ENCODE measurements around the gene LRRC8D.
A peak's percentile ranks its signal among the peaks of the same experiment; 100 is the strongest.
"Not testable (repeated sequence)": the region's sequence is repeated elsewhere in the genome, so short reads cannot be mapped to it uniquely, and the experiment has no call there.

LRRC8D gene

GRCh38 chr1:89820422-89821321, at the start of gene LRRC8D:
TSS of gene LRRC8D (plus strand) at chr1:89821032. CDS start at chr1:89933069, 112,037 bp downstream.
- DNase-seq (ENCODE audit: low read depth) = peak; percentile 46

DNA sequence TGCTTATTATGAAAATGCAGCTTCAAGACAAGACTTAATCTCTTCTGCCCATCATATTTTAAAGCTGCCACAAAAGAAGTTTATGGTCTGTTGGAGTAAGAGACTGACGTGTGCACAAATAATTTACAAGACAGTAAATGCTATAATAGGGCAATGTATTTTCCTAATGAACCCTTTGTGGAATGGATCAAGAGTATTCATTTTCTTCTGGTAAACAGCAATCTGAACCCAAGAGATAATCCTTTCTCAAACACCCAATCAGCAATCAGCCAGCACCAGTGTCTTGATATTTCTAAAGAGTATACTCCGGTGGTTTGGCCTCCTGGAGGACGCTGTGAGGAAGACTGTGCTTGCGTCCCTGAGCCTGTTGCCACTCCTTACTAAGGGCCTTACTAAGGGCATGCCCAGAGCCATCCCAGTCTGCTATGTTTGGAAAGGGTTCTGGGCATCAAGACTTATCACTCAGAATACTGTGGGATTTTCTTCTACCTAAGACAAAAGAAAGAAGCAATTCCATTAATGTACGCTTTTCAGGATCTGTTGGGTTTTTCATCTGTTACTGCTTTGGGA, 48.8 kb upstream of the LRRC8D start:
- DNase-seq (ENCODE audit: low read depth) = no peak

DNA sequence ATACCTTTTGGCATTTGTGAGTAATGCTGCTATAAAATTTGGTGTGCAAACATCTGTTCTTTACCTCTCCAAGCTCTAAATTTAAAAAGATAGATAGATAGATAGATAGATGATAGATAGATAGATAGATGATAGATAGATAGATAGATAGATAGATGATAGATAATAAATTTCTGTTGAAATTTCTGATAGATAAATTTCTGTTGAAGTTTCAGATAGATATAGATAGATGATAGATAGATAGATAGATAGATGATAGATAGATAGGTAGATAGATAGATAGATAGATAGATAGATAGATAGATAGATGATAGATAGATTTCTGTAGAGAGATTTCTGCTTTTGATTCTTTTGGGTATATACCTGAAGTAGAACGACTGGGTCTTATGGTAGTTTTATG, 44.7 kb upstream of the LRRC8D start:
- DNase-seq (ENCODE audit: low read depth) = not testable (repeated sequence)

- not testable (repeated sequence) for DNase-seq (ENCODE audit: low read depth)
Measured at GRCh38 chr1:89777271-89777670, 43.6 kb upstream of the LRRC8D start.

- no peak for DNase-seq (ENCODE audit: low read depth)
Measured at GRCh38 chr1:89779151-89779940, 41.5 kb upstream of the LRRC8D start.

GRCh38 chr1:89780721-89781120, 40.1 kb upstream of the LRRC8D start:
- DNase-seq (ENCODE audit: low read depth) = no peak

DNA sequence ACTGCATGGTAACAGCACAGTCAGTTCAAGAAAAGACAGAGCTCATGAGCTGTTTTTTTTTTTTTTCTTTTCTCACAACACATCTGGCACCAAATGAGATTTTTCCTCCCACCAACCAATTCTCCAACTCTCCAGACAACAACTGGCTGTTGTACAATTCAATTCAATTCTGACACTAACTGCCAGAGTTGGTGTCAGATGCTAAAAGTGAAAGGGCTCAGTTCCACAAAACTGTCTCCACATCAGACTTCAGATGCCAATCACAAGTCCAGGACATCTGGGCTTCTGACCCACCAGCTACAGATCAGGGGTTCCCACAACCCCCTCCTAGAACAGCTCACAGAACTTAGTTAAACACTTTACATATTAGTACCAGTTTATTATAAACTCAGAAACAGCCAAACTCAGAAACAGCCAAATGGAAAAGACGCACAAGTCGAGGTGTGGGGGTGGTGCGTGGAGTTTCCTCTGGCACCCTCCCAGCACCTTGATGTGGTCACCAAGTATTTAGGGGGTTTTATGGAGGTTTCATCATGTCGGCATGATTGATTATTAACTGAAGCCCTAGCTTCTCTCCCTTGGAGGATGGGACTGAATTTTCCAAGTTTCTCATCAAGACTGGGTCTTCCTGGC, 39.2 kb upstream of the LRRC8D start:
- peak; percentile 66 for DNase-seq (ENCODE audit: low read depth)

- DNase-seq (ENCODE audit: low read depth) = no peak
Measured at GRCh38 chr1:89786628-89787214, 34.1 kb upstream of the LRRC8D start.

DNA sequence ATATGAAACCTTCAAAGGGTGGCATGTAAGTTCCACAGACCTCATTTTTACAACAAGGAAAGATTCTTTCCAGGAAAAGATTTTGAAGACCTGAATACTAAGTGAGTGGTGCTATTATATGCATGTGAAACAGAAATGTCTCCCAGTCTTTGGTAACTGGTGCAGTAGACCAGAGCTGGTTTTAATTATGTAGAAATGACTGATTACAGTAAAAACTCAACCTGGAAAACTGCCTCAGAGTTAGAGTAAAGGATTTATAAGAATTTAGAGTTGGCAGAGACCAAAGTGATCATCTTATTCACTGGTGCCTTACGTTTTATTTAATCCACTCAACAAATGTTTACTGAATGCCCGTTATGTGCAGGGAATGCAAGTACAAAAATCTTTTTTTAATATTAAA, 30.2 kb upstream of the LRRC8D start:
- no peak for DNase-seq (ENCODE audit: low read depth)

GRCh38 chr1:89791064-89791726, 29.6 kb upstream of the LRRC8D start:
- no peak for DNase-seq (ENCODE audit: low read depth)

DNA sequence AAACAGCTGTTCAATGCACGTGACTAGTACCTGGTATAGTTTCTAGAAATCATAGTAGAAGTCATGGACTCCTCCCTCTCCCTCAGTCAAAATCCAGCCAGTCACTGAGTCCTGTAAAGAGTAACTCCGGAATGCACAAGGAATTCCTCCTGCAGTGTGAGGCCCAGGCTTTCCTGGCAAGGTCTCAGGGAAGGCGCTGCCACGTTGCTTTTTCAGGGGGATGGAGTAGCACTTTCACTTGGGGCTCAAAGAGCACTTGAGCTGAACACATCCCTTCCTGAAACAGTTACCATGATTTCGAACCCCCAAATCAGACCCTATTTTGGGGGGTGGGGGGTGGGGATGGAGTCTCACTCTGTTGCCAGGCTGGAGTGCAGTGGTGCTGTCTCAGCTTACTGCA, 26.4 kb upstream of the LRRC8D start:
- no peak for DNase-seq (ENCODE audit: low read depth)

GRCh38 chr1:89795571-89795970, 25.3 kb upstream of the LRRC8D start:
- DNase-seq (ENCODE audit: low read depth) = not testable (repeated sequence)

GRCh38 chr1:89797876-89798275, 23.0 kb upstream of the LRRC8D start:
- not testable (repeated sequence) for DNase-seq (ENCODE audit: low read depth)

GRCh38 chr1:89799495-89799894, 21.3 kb upstream of the LRRC8D start:
- no peak for DNase-seq (ENCODE audit: low read depth)

DNA sequence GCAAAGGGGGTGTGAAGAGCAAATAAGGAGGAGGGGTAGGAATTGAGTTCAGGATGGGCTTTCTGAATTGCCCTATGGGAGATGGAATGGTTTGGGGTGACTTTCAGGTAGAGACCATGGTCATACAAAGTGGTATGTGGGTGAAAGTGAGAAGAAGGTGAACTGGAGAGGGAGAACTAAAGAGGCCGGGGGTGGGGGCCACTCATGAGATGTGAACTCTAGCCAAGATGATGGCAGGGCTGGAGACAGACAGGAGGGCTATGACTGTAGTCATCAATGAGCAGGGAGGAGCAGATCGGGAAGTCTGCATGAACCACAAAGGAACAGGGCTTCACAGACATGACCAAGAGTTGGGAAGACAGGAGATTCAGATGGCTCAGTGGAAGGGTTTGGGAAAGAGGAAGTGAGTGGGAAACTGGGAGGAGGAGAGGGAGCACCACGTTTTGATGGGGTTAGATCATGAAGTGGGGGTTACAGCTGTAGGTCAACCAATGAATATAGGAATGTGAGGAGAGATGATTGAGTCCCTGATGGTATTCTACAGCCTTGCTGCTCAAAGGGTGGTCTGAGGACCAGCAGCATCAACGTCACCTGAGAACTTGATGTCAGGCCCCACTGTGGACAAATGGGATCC, 20.7 kb upstream of the LRRC8D start:
- no peak for DNase-seq (ENCODE audit: low read depth)

- no peak for DNase-seq (ENCODE audit: low read depth)
Measured at GRCh38 chr1:89800718-89801117, 20.1 kb upstream of the LRRC8D start.

DNA sequence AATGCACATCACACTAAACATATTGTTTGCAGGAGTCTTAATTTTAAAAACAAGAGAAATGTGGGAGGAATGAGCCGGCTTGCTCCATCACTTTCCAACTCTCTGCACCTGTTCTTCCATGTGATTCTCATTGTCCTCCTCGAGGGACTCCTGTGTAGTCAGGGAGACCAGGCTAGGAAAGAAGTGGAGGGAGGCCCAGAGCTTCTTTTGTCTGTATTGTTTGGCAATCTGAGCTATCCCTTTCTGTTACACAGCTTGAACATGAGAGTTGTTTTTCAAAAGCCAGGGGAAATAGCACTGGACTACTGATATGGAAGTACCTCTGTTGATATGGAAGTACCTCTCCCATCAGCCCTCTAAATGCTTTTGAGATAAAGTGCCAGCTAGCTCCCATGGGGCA, 18.8 kb upstream of the LRRC8D start:
- no peak for DNase-seq (ENCODE audit: low read depth)

- DNase-seq (ENCODE audit: low read depth) = no peak
Measured at GRCh38 chr1:89802841-89803240, 18.0 kb upstream of the LRRC8D start.

GRCh38 chr1:89804642-89805237, 16.1 kb upstream of the LRRC8D start:
- peak; percentile 66 for DNase-seq (ENCODE audit: low read depth)

DNA sequence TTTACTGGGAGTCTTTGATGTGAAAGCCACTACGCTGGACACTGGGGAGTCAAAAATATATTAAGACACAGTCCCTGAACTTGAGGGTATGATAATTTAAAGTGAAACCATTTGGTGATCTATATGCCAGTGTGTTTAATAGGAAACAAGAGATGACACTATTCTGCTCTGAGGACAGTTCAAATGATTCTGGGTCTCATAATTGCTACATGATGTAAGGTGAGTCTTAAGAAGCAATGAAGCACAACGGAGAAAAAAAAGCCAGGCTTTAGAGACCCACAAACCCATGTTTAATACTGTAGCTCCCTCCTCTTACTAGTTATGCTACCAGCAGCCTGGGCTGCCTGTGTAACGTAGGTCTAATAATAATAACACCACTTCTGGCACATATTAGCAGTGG, 14.2 kb upstream of the LRRC8D start:
- no peak for DNase-seq (ENCODE audit: low read depth)

Measured in activated T-helper 9 cell treated with anti-CD3 and anti-CD28 coated beads, Interleukin-2, amount 50 U/mL, for 16 hours (primary cell).